Kidney epithelial cell (primary cell): ENCODE results near the gene NEDD4L. TPM values are rescaled to one million over a fixed set of nuclear protein-coding genes. Genes with fewer than 3 reads are reported as not detected.

ENCODE experiments used
- DNase-seq: peaks from one replicate; pipeline ENCODE4 v3.0.0-alpha.2; 2010; ENCODE audit warnings: low read depth
- H3K27me3 ChIP-seq: 2 replicates; pipeline ENCODE4 v1.6.0; 2011; ENCODE audit warnings: low read length; ENCODE audit not compliant: control insufficient read depth, insufficient read depth
- H3K36me3 ChIP-seq: 2 replicates; pipeline ENCODE4 v1.5.1; 2011; ENCODE audit warnings: low read length; ENCODE audit not compliant: control insufficient read depth, insufficient read depth
- H3K4me3 ChIP-seq: 2 replicates; pipeline ENCODE4 v1.5.1; 2011; ENCODE audit warnings: low read depth, mild to moderate bottlenecking, control low read depth, low read length
- CTCF ChIP-seq: IDR thresholded peaks from 2 replicates; pipeline ENCODE4 v1.5.1; 2011; ENCODE audit warnings: mild to moderate bottlenecking, moderate library complexity, low read length, control low read depth, inconsistent platforms; ENCODE audit not compliant: insufficient read depth, poor library complexity, severe bottlenecking
- total RNA-seq: library from RNA; depleted of rRNA; stranded (reverse); fragments of >200 nt; gene quantifications from 2 replicates; pipeline ENCODE4 v1.2.3, GENCODE V29; 2015

Gene NEDD4L
- total RNA-seq, 1 donor from 2014 or later, result 88.3 TPM

GRCh38 chr18:58100154-58100553 is 56.1 kb downstream of the NEDD4L start:
- Histone ChIP-seq H3K27me3 (no peaks in the 10 kb centered on the region), H3K36me3 (no peaks in the 10 kb centered on the region), H3K4me3 (no peak overlapping the region)
- no peak for DNase-seq
- TF ChIP-seq CTCF, result no peak

- H3K36me3 ChIP-seq, result no peaks in the 10 kb centered on the region
- no peak for TF ChIP-seq CTCF
Observed at GRCh38 chr18:58101291-58101794, 57.3 kb downstream of the NEDD4L start.

GRCh38 chr18:58102018-58102417 is 58.0 kb downstream of the NEDD4L start:
- TF ChIP-seq CTCF, result no peak
- Histone ChIP-seq H3K36me3 (no peaks in the 10 kb centered on the region), H3K27me3 (no peaks in the 10 kb centered on the region), H3K4me3 (no peak overlapping the region)
- DNase-seq, result no peak

More at GRCh38 chr18:58101291-58101794, 57.3 kb downstream of the NEDD4L start:
- no peaks in the 10 kb centered on the region for H3K27me3 ChIP-seq
- DNase-seq, result no peak
- no peak overlapping the region for H3K4me3 ChIP-seq

- no peak for DNase-seq
- Histone ChIP-seq H3K27me3 (no peaks in the 10 kb centered on the region), H3K4me3 (no peak overlapping the region), H3K36me3 (no peaks in the 10 kb centered on the region)
- no peak for TF ChIP-seq CTCF
Observed at GRCh38 chr18:58102875-58103274, 58.8 kb downstream of the NEDD4L start.

GRCh38 chr18:58103339-58103985 is 59.4 kb downstream of the NEDD4L start:
- no peaks in the 10 kb centered on the region for H3K27me3 ChIP-seq
- H3K4me3 ChIP-seq, result no peak overlapping the region
- DNase-seq, result no peak
- H3K36me3 ChIP-seq, result no peaks in the 10 kb centered on the region
- no peak for TF ChIP-seq CTCF

GRCh38 chr18:58104096-58104495 is 60.1 kb downstream of the NEDD4L start:
- TF ChIP-seq CTCF, result no peak
- Histone ChIP-seq H3K4me3 (no peak overlapping the region), H3K36me3 (no peaks in the 10 kb centered on the region), H3K27me3 (no peaks in the 10 kb centered on the region)
- DNase-seq, result no peak
